Caco-2 (cell line): ENCODE results near the gene PIMREG. TPM values are rescaled to one million over a fixed set of nuclear protein-coding genes. Genes with fewer than 3 reads are reported as not detected.

Experiments
- BruUV-seq: library from RNA; stranded (reverse); fragments of 400-500 nt; replicated peaks from 2 replicates; lab custom pipeline; 2021; lab: Mats Ljungman, UMichigan
- CTCF ChIA-PET: fragments of 300-600 bp; sonication (Branson Sonifier 250); formaldehyde crosslinking; loops from one replicate; lab custom pipeline; 2022; ENCODE audit warnings: antibody characterized with exemption; lab: Charles Lee
- POLR2A ChIA-PET: fragments of 300-600 bp; sonication (Branson Sonifier 250); formaldehyde crosslinking; loops from one replicate; lab custom pipeline; 2022; ENCODE audit warnings: antibody characterized with exemption; lab: Charles Lee
- DNase-seq, 2 experiments: peaks; one replicate each; pipeline versions ENCODE4 v3.0.0 to v3.0.0-alpha.2; 2020 to 2022
- H3K27me3 ChIP-seq: replicated peaks from 2 replicates; pipeline ENCODE4 v1.6.0; 2011; ENCODE audit warnings: low read length; ENCODE audit not compliant: control insufficient read depth, insufficient read depth
- H3K36me3 ChIP-seq: 2 replicates; pipeline ENCODE4 v1.5.1; 2011; ENCODE audit warnings: low read length; ENCODE audit not compliant: control insufficient read depth, insufficient read depth
- H3K4me1 ChIP-seq: fragments of 250-450 bp; sonication (Bioruptor Pico); 2 replicates; pipeline ENCODE4 v1.5.1; 2020; ENCODE audit warnings: mild to moderate bottlenecking
- H3K4me3 ChIP-seq: 2 replicates; pipeline ENCODE4 v1.5.1; 2011; ENCODE audit warnings: low read depth, mild to moderate bottlenecking, control low read depth, low read length
- H3K9me3 ChIP-seq: fragments of 250-450 bp; sonication (Bioruptor Pico); 2 replicates; pipeline ENCODE4 v1.5.1; 2020; ENCODE audit warnings: mild to moderate bottlenecking, moderate library complexity
- H3K27ac Mint-ChIP-seq: one replicate; pipeline ENCODE4 v1.8.0; 2022; ENCODE audit warnings: mixed read lengths; ENCODE audit not compliant: unreplicated experiment
- H3K27me3 Mint-ChIP-seq: one replicate; pipeline ENCODE4 v1.8.0; 2022; ENCODE audit warnings: mixed read lengths; ENCODE audit not compliant: insufficient read depth, unreplicated experiment
- H3K36me3 Mint-ChIP-seq: one replicate; pipeline ENCODE4 v1.8.0; 2022; ENCODE audit warnings: mild to moderate bottlenecking, mixed read lengths; ENCODE audit not compliant: insufficient read depth, unreplicated experiment
- H3K4me1 Mint-ChIP-seq: one replicate; pipeline ENCODE4 v1.8.0; 2022; ENCODE audit warnings: low read depth, mixed read lengths; ENCODE audit not compliant: unreplicated experiment
- H3K4me3 Mint-ChIP-seq: one replicate; pipeline ENCODE4 v1.8.0; 2022; ENCODE audit warnings: mild to moderate bottlenecking, moderate library complexity, mixed read lengths; ENCODE audit not compliant: unreplicated experiment
- H3K9me3 Mint-ChIP-seq: one replicate; pipeline ENCODE4 v1.8.0; 2022; ENCODE audit warnings: mixed read lengths; ENCODE audit not compliant: unreplicated experiment
- intact Hi-C: fragments of 100-400 bp; cut with micrococcal nuclease; formaldehyde crosslinking; loops from one replicate; pipeline ENCODE4 v1.10.0; 2022; ENCODE audit not compliant: unreplicated experiment
- total RNA-seq: library from RNA; stranded (reverse); gene quantifications from 2 replicates; pipeline ENCODE4 v1.2.3, GENCODE V29; 2022
- TF ChIP-seq, protein P1 (sequence below), 2 experiments: fragments of 200-600 bp in 1 of 2; IDR thresholded peaks; 1 replicate in 1 of 2; 2 replicates in 1 of 2; pipeline versions ENCODE4 v1.5.1 to v1.8.0; 2011 to 2022; ENCODE audit warnings: antibody characterized with exemption in 1 of 2, control low read depth in 1 of 2, inconsistent platforms in 1 of 2, low read depth in 1 of 2, low read length in 1 of 2, mild to moderate bottlenecking in 1 of 2, moderate library complexity in 1 of 2; ENCODE audit not compliant: insufficient read depth in 1 of 2, severe bottlenecking in 1 of 2, unreplicated experiment in 1 of 2

Gene PIMREG
- total RNA-seq, 1 experiment from 2014 or later = 15.8 TPM

GRCh38 chr17:6488008-6488539 is 43.8 kb downstream of the PIMREG start:
- no peak for DNase-seq
- no peaks in the 10 kb centered on the region for H3K4me1 ChIP-seq
- intact Hi-C loops = no loop called here
- no peaks in the 10 kb centered on the region for H3K27me3 ChIP-seq
- POLR2A ChIA-PET = no interaction called here
- no TSS peak for BruUV-seq
- TF ChIP-seq, protein P1, sequence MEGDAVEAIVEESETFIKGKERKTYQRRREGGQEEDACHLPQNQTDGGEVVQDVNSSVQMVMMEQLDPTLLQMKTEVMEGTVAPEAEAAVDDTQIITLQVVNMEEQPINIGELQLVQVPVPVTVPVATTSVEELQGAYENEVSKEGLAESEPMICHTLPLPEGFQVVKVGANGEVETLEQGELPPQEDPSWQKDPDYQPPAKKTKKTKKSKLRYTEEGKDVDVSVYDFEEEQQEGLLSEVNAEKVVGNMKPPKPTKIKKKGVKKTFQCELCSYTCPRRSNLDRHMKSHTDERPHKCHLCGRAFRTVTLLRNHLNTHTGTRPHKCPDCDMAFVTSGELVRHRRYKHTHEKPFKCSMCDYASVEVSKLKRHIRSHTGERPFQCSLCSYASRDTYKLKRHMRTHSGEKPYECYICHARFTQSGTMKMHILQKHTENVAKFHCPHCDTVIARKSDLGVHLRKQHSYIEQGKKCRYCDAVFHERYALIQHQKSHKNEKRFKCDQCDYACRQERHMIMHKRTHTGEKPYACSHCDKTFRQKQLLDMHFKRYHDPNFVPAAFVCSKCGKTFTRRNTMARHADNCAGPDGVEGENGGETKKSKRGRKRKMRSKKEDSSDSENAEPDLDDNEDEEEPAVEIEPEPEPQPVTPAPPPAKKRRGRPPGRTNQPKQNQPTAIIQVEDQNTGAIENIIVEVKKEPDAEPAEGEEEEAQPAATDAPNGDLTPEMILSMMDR (IDR thresholded peaks at IDR 0.05; ENCODE audit: insufficient read depth in 1 of 2, low read depth in 1 of 2, low read length in 1 of 2, severe bottlenecking in 1 of 2, unreplicated experiment in 1 of 2) = no peak
- H3K4me3 Mint-ChIP-seq = no peak overlapping the region
- CTCF ChIA-PET = no interaction called here
- H3K27ac Mint-ChIP-seq = no peak overlapping the region
- H3K4me3 ChIP-seq = no peak overlapping the region
- H3K9me3 ChIP-seq = no peaks in the 10 kb centered on the region
- H3K27me3 Mint-ChIP-seq = no peaks in the 10 kb centered on the region
- no peaks in the 10 kb centered on the region for H3K36me3 ChIP-seq
- H3K36me3 Mint-ChIP-seq = no peaks in the 10 kb centered on the region
- H3K4me1 Mint-ChIP-seq = no peaks in the 10 kb centered on the region
- no peaks in the 10 kb centered on the region for H3K9me3 Mint-ChIP-seq

- Mint-ChIP-seq H3K27ac (no peak overlapping the region), H3K27me3 (no peaks in the 10 kb centered on the region), H3K36me3 (no peaks in the 10 kb centered on the region), H3K9me3 (no peaks in the 10 kb centered on the region), H3K4me1 (no peaks in the 10 kb centered on the region), H3K4me3 (no peak overlapping the region)
- H3K9me3 ChIP-seq = no peaks in the 10 kb centered on the region
- TF ChIP-seq, protein P1 (IDR thresholded peaks at IDR 0.05; ENCODE audit: insufficient read depth in 1 of 2, low read depth in 1 of 2, low read length in 1 of 2, severe bottlenecking in 1 of 2, unreplicated experiment in 1 of 2) = no peak
- no peaks in the 10 kb centered on the region for H3K27me3 ChIP-seq
- BruUV-seq = no TSS peak
- ChIA-PET CTCF (no interaction called here), POLR2A (no interaction called here)
- intact Hi-C loops = no loop called here
- no peaks in the 10 kb centered on the region for H3K4me1 ChIP-seq
- DNase-seq = no peak
- no peaks in the 10 kb centered on the region for H3K36me3 ChIP-seq
- no peak overlapping the region for H3K4me3 ChIP-seq
Measured at GRCh38 chr17:6489016-6489550, 44.8 kb downstream of the PIMREG start.

DNA sequence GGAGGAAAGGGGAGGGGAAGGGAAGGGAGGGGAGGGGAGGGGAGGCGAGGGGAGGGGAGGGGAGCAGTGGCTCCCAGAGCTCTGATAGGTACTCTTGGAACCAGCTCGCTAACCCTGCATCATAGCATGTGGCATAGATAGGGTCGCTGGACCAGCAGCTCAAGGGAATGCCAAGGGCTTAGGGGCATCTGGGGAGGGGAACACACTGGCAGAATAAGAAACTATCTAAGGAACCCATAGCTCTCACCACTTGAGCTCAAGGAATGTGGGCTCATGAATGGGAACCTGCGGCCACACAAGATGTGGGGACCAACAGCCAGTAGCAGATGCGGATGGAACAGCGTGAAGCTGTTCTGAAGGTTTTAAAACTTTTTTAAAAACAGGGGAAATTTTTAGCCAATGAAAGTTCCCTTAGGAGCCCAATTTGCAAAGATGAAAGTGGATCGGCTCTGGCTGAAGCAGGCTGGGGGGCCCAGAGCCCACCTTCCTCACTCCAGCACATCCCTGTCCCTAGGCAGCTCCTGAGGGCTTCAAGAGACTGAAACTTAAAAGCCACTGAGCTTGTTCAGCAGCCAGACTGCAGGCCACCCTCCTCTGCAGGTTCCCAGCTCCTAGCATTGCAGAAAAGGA is 46.9 kb downstream of the PIMREG start:
- no peak overlapping the region for H3K4me3 ChIP-seq
- TF ChIP-seq, protein P1 (IDR thresholded peaks at IDR 0.05; ENCODE audit: insufficient read depth in 1 of 2, low read depth in 1 of 2, low read length in 1 of 2, severe bottlenecking in 1 of 2, unreplicated experiment in 1 of 2) = no peak
- BruUV-seq = no TSS peak
- peaks cover 1% of the 10 kb centered on the region for H3K27me3 Mint-ChIP-seq
- intact Hi-C loops = no loop called here
- no peaks in the 10 kb centered on the region for H3K4me1 Mint-ChIP-seq
- no peak overlapping the region for H3K27ac Mint-ChIP-seq
- no peaks in the 10 kb centered on the region for H3K36me3 Mint-ChIP-seq
- no peak for DNase-seq
- no peak overlapping the region for H3K4me3 Mint-ChIP-seq
- ChIA-PET POLR2A (no interaction called here), CTCF (interaction anchor here (0.6 kb wide), 1 partner anchor 34 kb away, joined by 4 read pairs; no protein-coding TSS in a partner anchor)
- no peaks in the 10 kb centered on the region for H3K9me3 ChIP-seq
- no peaks in the 10 kb centered on the region for H3K36me3 ChIP-seq
- H3K4me1 ChIP-seq = no peaks in the 10 kb centered on the region
- H3K27me3 ChIP-seq = no peaks in the 10 kb centered on the region
- no peaks in the 10 kb centered on the region for H3K9me3 Mint-ChIP-seq
